Smooth muscle cell of the coronary artery (primary cell): ENCODE measurements around the gene UBL7. TPM values are rescaled to one million over a fixed set of nuclear protein-coding genes. Genes with fewer than 3 reads are reported as not detected.

Source experiments
- total RNA-seq: library from RNA; depleted of rRNA; stranded (reverse); fragments of >200 nt; gene quantifications from 2 replicates; pipeline ENCODE4 v1.2.3, GENCODE V29; 2014; ENCODE audit warnings: low replicate concordance

UBL7 gene, protein sequence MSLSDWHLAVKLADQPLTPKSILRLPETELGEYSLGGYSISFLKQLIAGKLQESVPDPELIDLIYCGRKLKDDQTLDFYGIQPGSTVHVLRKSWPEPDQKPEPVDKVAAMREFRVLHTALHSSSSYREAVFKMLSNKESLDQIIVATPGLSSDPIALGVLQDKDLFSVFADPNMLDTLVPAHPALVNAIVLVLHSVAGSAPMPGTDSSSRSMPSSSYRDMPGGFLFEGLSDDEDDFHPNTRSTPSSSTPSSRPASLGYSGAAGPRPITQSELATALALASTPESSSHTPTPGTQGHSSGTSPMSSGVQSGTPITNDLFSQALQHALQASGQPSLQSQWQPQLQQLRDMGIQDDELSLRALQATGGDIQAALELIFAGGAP
- 13.1 and 29.8 TPM in 2 replicates for total RNA-seq

DNA sequence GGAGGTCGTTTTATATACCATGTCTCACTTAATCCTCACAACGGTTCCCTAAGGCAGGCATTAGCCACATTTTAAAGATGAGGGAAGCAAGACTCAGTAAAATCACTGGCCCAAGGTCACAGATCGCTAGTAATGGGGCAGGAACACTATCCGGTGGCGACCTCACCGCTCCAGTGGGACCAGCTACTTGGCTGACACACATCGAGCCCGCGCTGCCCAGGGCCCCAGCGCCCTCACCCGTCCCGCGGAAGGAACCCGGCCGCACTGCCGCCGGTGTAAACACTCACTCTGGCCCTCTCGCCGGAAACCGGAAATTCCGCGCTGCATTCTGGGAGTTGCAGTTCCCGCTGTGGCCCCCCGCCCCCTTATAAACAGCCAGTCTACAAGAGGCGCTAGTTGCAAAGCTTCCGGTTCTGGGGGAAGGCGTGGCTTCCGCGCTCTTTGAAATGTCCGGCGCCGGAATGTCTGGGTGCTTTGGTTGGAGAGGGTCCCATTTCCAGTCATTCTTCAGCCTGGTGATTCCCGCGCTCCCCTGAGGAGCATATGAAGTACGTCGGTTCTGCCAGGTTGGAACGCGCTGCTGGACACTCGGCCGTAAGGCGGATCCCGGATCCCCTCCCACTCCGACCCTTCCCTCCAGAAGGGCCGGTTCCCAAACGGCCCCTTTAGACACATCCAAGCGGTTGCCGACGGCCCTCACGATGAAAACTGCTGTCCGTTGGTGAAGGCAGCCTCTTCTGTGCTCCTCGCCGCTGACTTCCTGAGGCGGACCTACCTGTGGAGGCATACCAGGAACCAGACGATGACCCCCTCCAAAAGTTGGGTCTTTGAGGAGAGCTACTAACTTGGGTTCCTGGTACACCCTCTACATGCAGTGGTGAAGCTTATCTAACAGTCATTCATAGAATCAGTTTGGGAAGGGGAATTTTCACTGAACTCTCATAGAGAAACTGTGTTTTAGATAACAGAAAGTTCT is at the start of gene UBL7:
Gene UBL7, minus strand, starts transcription at position 290 of the 976 bp plus-strand sequence. CDS start 2,293 bp downstream, outside the sequence.

DNA sequence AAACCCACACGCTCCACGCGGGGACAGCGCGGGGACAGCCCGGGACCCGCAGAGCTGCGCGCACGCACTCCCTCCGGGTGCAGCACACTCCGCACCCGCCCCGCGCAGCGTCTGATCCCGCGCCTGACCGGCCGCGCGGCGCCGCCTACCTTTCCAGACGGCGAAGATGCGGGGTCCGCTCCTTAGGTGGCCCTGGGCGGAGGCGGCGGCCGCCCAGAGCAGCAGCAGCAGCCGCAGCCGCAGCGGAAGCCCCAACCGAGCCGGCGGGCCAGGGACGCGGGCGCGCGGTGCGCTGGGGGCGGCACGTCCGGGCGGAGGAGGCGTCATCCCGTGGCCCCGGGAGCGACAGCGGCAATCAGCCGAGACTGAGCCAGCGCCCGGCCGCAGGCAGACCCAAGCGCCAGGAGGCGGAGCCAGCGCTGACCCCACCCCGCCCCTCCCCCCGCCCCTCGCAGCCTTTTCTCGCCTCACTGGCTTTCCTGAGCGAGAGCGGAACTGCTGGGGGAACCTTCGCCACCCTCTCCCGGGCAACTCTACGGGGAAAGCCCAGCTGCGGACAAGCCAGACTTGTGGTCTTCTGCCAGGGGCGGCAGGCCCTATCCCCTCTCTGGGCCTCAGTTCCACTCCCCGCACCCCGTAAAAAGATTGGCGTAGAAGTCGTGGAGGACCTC is 27.2 kb downstream of the UBL7 start, which contains the start of gene SEMA7A:
Gene SEMA7A, minus strand, starts transcription at position 367 of the 671 bp plus-strand sequence. Its CDS starts 40 bp downstream, at position 327.

Other genes with a start within 250 kb of the UBL7 start
- 0.60 TPM in 1 of 2 replicates, not detected in the other for gene CCDC33, start 224.8 kb downstream of the UBL7 start, total RNA-seq
- gene CYP11A1, start 93.5 kb downstream of the UBL7 start, total RNA-seq = 0.15 TPM in 1 of 2 replicates, not detected in the other
- gene SEMA7A, start 27.2 kb downstream of the UBL7 start, total RNA-seq = 2.6 and 4.7 TPM in 2 replicates
- 0.98 and 2.5 TPM in 2 replicates for gene ARID3B, start 80.1 kb upstream of the UBL7 start, total RNA-seq
- gene CLK3, start 154.7 kb upstream of the UBL7 start, total RNA-seq = 48.0 and 65.8 TPM in 2 replicates
- 10.9 and 11.0 TPM in 2 replicates for gene EDC3, start 234.9 kb upstream of the UBL7 start, total RNA-seq